ENCODE measurements around the gene PGBD2. TPM values are rescaled to one million over a fixed set of nuclear protein-coding genes. Genes with fewer than 3 reads are reported as not detected.

PGBD2 gene
- total and polyA plus RNA-seq, 2 of the 8 experiments (the other 6 are each of a cell fraction or from before 2014, with no cell fraction given): 4.5 to 7.7 TPM

DNA sequence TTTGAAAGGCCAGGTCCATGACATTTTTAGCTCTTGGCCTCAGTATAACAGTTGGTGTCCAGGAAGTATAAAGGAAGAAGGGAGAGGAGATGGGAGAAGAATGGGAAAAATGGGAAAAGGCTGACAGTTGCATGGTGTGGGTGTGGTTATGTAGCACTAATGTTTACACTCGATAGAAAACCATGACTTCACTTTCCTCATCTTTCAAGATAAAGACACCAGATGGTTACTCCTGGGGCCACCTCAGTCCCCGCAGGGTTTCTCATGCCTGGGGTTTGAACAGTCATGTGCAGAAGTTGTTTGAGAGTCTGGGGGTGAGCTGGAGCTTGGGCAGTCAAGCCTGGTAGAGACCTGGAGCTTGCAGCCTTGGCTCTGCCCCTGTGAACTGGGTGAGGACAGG, 7.9 kb downstream of the PGBD2 start (continued):
- TF ChIP-seq, protein P1, sequence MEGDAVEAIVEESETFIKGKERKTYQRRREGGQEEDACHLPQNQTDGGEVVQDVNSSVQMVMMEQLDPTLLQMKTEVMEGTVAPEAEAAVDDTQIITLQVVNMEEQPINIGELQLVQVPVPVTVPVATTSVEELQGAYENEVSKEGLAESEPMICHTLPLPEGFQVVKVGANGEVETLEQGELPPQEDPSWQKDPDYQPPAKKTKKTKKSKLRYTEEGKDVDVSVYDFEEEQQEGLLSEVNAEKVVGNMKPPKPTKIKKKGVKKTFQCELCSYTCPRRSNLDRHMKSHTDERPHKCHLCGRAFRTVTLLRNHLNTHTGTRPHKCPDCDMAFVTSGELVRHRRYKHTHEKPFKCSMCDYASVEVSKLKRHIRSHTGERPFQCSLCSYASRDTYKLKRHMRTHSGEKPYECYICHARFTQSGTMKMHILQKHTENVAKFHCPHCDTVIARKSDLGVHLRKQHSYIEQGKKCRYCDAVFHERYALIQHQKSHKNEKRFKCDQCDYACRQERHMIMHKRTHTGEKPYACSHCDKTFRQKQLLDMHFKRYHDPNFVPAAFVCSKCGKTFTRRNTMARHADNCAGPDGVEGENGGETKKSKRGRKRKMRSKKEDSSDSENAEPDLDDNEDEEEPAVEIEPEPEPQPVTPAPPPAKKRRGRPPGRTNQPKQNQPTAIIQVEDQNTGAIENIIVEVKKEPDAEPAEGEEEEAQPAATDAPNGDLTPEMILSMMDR (IDR thresholded peaks at IDR 0.05; ENCODE audit: control extremely low read depth in 1 of 3, insufficient read depth in 1 of 3, low read depth in 1 of 3, low read length in 3 of 3): no peak
- TF ChIP-seq, protein P2, sequence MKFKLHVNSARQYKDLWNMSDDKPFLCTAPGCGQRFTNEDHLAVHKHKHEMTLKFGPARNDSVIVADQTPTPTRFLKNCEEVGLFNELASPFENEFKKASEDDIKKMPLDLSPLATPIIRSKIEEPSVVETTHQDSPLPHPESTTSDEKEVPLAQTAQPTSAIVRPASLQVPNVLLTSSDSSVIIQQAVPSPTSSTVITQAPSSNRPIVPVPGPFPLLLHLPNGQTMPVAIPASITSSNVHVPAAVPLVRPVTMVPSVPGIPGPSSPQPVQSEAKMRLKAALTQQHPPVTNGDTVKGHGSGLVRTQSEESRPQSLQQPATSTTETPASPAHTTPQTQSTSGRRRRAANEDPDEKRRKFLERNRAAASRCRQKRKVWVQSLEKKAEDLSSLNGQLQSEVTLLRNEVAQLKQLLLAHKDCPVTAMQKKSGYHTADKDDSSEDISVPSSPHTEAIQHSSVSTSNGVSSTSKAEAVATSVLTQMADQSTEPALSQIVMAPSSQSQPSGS (IDR thresholded peaks at IDR 0.05; ENCODE audit: low read length): no peak
- TF ChIP-seq, protein P3, sequence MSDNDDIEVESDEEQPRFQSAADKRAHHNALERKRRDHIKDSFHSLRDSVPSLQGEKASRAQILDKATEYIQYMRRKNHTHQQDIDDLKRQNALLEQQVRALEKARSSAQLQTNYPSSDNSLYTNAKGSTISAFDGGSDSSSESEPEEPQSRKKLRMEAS (IDR thresholded peaks at IDR 0.05): no peak
- TF ChIP-seq KDM5A (IDR thresholded peaks at IDR 0.05; ENCODE audit: low read length): no peak
